Activated B cell treated with CpG ODN at 0.5 μM for 24 hours (primary cell): ENCODE results near the gene RASSF8. TPM values are rescaled to one million over a fixed set of nuclear protein-coding genes. Genes with fewer than 3 reads are reported as not detected.
"Not testable (repeated sequence)": the region's sequence is repeated elsewhere in the genome, so short reads cannot be mapped to it uniquely, and the experiment has no call there.

ENCODE experiments used
- ATAC-seq: fragments of 200-7000 bp; cut with Tn5 transposase; one replicate; pipeline ENCODE4 v1.10.0; 2021; ENCODE audit warnings: low read depth, mild to moderate bottlenecking, moderate library complexity
- CTCF ChIA-PET: fragments of 350-600 bp; sonication (Branson Sonifier 250); formaldehyde crosslinking; loops from one replicate; lab custom pipeline; 2021; ENCODE audit warnings: antibody characterized with exemption; lab: Charles Lee
- POLR2A ChIA-PET: fragments of 350-600 bp; sonication (Branson Sonifier 250); formaldehyde crosslinking; loops from one replicate; lab custom pipeline; 2021; ENCODE audit warnings: antibody characterized with exemption; lab: Charles Lee
- DNase-seq: peaks from one replicate; pipeline ENCODE4 v3.0.0; 2022
- H3K27ac Mint-ChIP-seq: one replicate; pipeline ENCODE4 v1.8.0; 2020; ENCODE audit warnings: mixed read lengths
- H3K27me3 Mint-ChIP-seq: one replicate; pipeline ENCODE4 v1.8.0; 2021; ENCODE audit warnings: mixed read lengths
- H3K36me3 Mint-ChIP-seq: one replicate; pipeline ENCODE4 v1.8.0; 2021; ENCODE audit warnings: low read depth, mixed read lengths
- H3K4me1 Mint-ChIP-seq: one replicate; pipeline ENCODE4 v1.8.0; 2021; ENCODE audit warnings: mixed read lengths
- H3K4me3 Mint-ChIP-seq: one replicate; pipeline ENCODE4 v1.8.0; 2020; ENCODE audit warnings: mild to moderate bottlenecking, mixed read lengths
- H3K9me3 Mint-ChIP-seq: one replicate; pipeline ENCODE4 v1.8.0; 2020; ENCODE audit warnings: mixed read lengths
- intact Hi-C: fragments of 100-400 bp; cut with micrococcal nuclease; formaldehyde crosslinking; loops from one replicate; pipeline ENCODE4 v1.15.1; 2024
- total RNA-seq: library from RNA; stranded (reverse); gene quantifications from 2 replicates; pipeline ENCODE4 v1.2.3, GENCODE V29; 2022
- TF ChIP-seq, protein P1 (sequence below): fragments of 200-600 bp; IDR thresholded peaks from one replicate; pipeline ENCODE4 v1.8.0; 2022; ENCODE audit warnings: antibody characterized with exemption, mild to moderate bottlenecking

RASSF8 gene
- total RNA-seq, 1 donor from 2014 or later: 0.58 TPM

DNA sequence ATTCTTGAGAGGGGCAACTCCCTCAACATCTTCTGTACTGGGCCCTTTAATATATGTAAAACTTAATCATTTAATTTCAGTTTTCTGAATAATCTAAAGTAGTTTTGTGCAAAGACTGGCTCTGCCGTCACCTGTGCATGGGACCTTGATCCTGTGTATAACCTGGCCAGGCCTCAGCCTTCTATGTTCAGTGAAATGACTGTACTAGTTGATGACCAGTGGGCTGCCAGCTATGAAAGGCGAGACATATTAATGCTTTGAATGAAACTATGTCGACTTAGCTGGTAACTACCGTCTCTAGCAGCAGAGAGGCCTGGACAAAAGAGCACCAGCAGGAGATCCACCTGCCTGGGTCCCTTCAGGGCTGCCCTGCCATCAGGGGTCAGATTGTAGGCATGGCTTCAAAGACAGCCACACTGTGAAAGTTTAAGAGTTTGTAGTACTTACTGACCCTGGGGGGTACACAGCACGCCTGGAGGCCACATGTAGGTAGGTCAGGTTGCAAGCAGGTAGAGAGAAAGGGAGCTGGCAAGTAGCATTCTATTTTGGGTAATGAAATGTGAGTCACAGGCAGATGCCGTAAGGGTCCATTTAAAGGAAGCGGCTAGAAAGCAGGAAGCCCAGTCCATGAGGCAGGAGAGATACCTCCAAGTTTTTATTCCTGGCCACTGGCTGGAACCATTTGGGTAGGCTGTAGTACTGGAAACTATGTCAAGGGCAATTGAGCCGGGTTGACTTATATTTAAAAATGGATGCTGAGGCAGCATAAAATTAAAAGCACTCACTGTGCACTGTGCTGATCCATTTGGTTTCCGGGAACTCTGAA lies 89.1 kb downstream of the RASSF8 start:
- TF ChIP-seq, protein P1, sequence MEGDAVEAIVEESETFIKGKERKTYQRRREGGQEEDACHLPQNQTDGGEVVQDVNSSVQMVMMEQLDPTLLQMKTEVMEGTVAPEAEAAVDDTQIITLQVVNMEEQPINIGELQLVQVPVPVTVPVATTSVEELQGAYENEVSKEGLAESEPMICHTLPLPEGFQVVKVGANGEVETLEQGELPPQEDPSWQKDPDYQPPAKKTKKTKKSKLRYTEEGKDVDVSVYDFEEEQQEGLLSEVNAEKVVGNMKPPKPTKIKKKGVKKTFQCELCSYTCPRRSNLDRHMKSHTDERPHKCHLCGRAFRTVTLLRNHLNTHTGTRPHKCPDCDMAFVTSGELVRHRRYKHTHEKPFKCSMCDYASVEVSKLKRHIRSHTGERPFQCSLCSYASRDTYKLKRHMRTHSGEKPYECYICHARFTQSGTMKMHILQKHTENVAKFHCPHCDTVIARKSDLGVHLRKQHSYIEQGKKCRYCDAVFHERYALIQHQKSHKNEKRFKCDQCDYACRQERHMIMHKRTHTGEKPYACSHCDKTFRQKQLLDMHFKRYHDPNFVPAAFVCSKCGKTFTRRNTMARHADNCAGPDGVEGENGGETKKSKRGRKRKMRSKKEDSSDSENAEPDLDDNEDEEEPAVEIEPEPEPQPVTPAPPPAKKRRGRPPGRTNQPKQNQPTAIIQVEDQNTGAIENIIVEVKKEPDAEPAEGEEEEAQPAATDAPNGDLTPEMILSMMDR: no peak
- no peak for ATAC-seq
- H3K4me1 Mint-ChIP-seq: no peaks in the 10 kb centered on the region
- no peak for DNase-seq
- H3K9me3 Mint-ChIP-seq: no peaks in the 10 kb centered on the region
- CTCF ChIA-PET: no interaction called here
- peaks cover 3% of the 10 kb centered on the region for H3K27me3 Mint-ChIP-seq
- no peak overlapping the region for H3K4me3 Mint-ChIP-seq
- POLR2A ChIA-PET: no interaction called here
- H3K36me3 Mint-ChIP-seq: no peaks in the 10 kb centered on the region
- H3K27ac Mint-ChIP-seq: no peak overlapping the region
- intact Hi-C loops: no loop called here

DNA sequence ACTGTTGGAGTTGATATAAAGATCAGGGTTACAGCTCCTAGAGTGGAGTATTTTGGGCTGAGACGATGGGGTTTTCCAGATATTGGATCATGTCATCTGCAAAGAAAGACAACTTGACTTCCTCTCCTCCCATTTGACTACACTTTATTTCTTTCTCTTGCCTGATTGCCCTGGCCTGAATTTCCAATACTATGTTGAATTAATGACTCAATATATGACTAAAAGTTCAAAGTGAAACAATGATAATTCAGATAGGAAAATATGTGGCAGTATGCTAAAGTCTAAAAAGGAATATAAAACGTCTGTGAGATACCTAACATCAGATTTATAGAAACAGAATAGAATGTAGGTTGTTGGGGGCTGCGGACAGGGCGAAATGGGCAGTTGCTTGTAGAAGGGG lies 94.2 kb downstream of the RASSF8 start:
- Mint-ChIP-seq H3K4me3 (no peak overlapping the region), H3K27ac (no peak overlapping the region), H3K9me3 (no peaks in the 10 kb centered on the region), H3K27me3 (no peaks in the 10 kb centered on the region), H3K36me3 (no peaks in the 10 kb centered on the region), H3K4me1 (no peaks in the 10 kb centered on the region)
- POLR2A ChIA-PET: no interaction called here
- no peak for ATAC-seq
- CTCF ChIA-PET: interaction anchor here (0.7 kb wide), 1 partner anchor 10 kb away, joined by 3 read pairs; no protein-coding TSS in a partner anchor
- TF ChIP-seq, protein P1: no peak
- no peak for DNase-seq
- intact Hi-C loops: no loop called here

DNA sequence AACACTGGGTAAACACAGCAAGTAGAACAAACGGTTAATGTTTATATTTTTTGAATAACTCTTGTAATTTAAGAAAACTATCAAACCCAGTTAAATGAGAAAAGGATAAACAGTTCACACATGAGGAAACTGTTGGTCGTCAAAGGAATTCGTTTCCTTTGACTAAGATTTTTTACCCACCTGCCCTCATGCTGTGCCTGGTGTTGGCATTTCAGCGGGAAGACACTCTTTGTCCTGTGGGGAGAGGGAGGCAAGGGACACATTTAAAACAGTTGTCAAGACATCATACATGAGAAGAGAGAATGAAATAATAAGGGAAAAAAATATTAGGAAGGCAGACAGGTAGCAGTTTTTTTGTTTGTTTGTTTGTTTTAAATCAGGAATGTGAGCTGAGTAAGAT lies 95.9 kb downstream of the RASSF8 start:
- no peaks in the 10 kb centered on the region for H3K36me3 Mint-ChIP-seq
- TF ChIP-seq, protein P1: no peak
- no peak overlapping the region for H3K4me3 Mint-ChIP-seq
- ChIA-PET POLR2A (no interaction called here), CTCF (no interaction called here)
- H3K27ac Mint-ChIP-seq: no peak overlapping the region
- ATAC-seq (no peak), DNase-seq (no peak)
- no peaks in the 10 kb centered on the region for H3K27me3 Mint-ChIP-seq
- H3K4me1 Mint-ChIP-seq: no peaks in the 10 kb centered on the region
- intact Hi-C loops: no loop called here
- no peaks in the 10 kb centered on the region for H3K9me3 Mint-ChIP-seq

DNA sequence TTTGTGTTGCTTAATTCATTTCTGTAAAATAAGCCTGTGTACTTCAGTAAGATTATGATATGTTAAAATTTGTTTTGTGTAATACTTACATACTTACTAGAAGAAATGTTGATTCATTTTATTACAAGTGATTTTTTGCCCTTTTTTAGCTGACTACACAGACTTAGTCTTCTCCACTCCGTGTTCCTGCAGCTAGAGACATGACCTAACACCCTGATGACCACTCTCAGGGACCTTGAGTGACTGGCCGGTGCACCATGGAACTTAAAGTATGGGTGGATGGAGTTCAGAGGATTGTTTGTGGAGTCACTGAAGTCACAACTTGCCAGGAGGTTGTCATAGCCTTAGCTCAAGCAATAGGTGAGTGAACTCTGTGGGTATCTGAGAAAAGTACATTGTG lies 96.6 kb downstream of the RASSF8 start:
- intact Hi-C loops: no loop called here
- Mint-ChIP-seq H3K27me3 (no peaks in the 10 kb centered on the region), H3K4me1 (no peaks in the 10 kb centered on the region), H3K9me3 (no peaks in the 10 kb centered on the region), H3K36me3 (no peaks in the 10 kb centered on the region), H3K4me3 (no peak overlapping the region), H3K27ac (no peak overlapping the region)
- no peak for DNase-seq
- POLR2A ChIA-PET: no interaction called here
- ATAC-seq: no peak
- TF ChIP-seq, protein P1: no peak
- CTCF ChIA-PET: no interaction called here

DNA sequence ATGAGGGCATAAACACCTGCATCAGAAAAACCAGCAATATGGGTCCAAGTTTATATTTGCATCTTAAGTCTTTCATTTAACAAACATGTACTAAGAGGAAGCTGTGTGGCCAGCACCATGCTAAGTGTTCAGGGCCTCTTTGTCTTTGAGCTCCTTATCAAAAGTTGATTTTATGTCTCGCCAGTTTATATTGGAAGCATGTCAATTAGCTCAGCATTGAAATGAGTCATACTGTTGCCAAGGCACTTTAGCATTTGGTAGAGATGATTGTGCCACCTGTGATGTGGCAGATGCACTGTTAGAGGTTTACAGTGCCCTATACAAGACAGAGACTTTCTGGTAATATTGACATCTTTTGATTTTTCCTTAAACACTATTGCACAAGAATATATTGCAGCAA lies 97.9 kb downstream of the RASSF8 start:
- TF ChIP-seq, protein P1: no peak
- Mint-ChIP-seq H3K4me1 (no peaks in the 10 kb centered on the region), H3K36me3 (no peaks in the 10 kb centered on the region), H3K9me3 (no peaks in the 10 kb centered on the region), H3K27ac (no peak overlapping the region), H3K27me3 (no peaks in the 10 kb centered on the region), H3K4me3 (no peak overlapping the region)
- ATAC-seq (no peak), DNase-seq (no peak)
- ChIA-PET CTCF (interaction anchor here (0.9 kb wide), 1 partner anchor 645 kb away, joined by 3 read pairs; no protein-coding TSS in a partner anchor), POLR2A (no interaction called here)
- intact Hi-C loops: no loop called here

DNA sequence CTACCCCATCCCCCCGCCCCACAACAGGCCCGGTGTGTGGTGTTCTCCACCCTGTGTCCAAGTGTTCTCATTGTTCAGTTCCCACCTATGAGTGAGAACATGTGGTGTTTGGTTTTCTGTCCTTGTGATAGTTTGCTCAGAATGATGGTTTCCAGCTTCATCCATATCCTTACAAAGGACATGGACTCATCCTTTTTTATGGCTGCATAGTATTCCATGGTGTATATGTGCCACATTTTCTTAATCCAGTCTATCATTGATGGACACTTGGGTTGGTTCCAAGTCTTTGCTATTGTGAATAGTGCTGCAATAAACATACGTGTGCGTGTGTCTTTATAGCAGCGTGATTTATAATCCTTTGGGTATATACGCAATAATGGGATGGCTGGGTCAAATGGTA lies 98.8 kb downstream of the RASSF8 start:
- CTCF ChIA-PET, H3K4me1 Mint-ChIP-seq, H3K4me3 Mint-ChIP-seq: not testable (repeated sequence)

More for the DNA sequence above, 98.8 kb downstream of the RASSF8 start:
- H3K27ac Mint-ChIP-seq, DNase-seq, intact Hi-C loops, ATAC-seq, H3K27me3 Mint-ChIP-seq, POLR2A ChIA-PET, H3K9me3 Mint-ChIP-seq, H3K36me3 Mint-ChIP-seq: not testable (repeated sequence)
